K562 (cell line): ENCODE data around the gene SOCS6. TPM values are rescaled to one million over a fixed set of nuclear protein-coding genes. Genes with fewer than 3 reads are reported as not detected.
A peak's percentile ranks its signal among the peaks of the same experiment; 100 is the strongest.

Experiments used
- CAMTA2 ChIP-seq: fragments of 250-450 bp; sonication (Bioruptor Pico); conservative IDR thresholded peaks from 2 replicates; pipeline ENCODE4 v1.5.1; 2022
- E2F8 ChIP-seq: fragments of 450-650 bp; IDR thresholded peaks from 2 replicates; pipeline ENCODE4 v1.7.1; 2018; ENCODE audit warnings: mild to moderate bottlenecking, low read depth; ENCODE audit not compliant: partially characterized antibody
- ELK3 ChIP-seq: fragments of 450-650 bp; formaldehyde crosslinking; IDR thresholded peaks from 2 replicates; pipeline ENCODE4 v1.4.0; 2020; ENCODE audit warnings: mild to moderate bottlenecking
- EZH2 ChIP-seq: IDR thresholded peaks from 2 replicates; pipeline ENCODE4 v1.6.1; 2012; ENCODE audit warnings: low read depth, mild to moderate bottlenecking, inconsistent platforms, low read length, borderline replicate concordance
- GTF2F1 ChIP-seq: IDR thresholded peaks from 2 replicates; pipeline ENCODE4 v1.6.1; 2011; ENCODE audit warnings: low read depth, low read length, improper control_type of control experiment
- HNRNPK ChIP-seq: fragments of 200-400 bp; formaldehyde crosslinking; IDR thresholded peaks from one replicate; pipeline ENCODE4 v1.6.1; 2018; ENCODE audit warnings: mild to moderate bottlenecking, low read depth, low read length; ENCODE audit not compliant: poor library complexity, severe bottlenecking
- ILK ChIP-seq: fragments of 450-650 bp; IDR thresholded peaks from 2 replicates; pipeline ENCODE4 v1.6.1; 2016; ENCODE audit warnings: missing genetic modification characterization, low read depth, mild to moderate bottlenecking, missing compliant biosample characterization, moderate library complexity, borderline replicate concordance
- KDM1A ChIP-seq, 2 experiments: fragments of 450-650 bp; IDR thresholded peaks; 2 replicates each; pipeline ENCODE4 v1.6.1; 2016; ENCODE audit warnings: mild to moderate bottlenecking in 2 of 2
- KLF6 ChIP-seq: fragments of 250-450 bp; sonication (Bioruptor Pico); IDR thresholded peaks from 2 replicates; pipeline ENCODE4 v1.4.0; 2020; ENCODE audit warnings: mild to moderate bottlenecking, moderate library complexity, borderline replicate concordance
- L3MBTL2 ChIP-seq: fragments of 450-650 bp; IDR thresholded peaks from 2 replicates; pipeline ENCODE4 v1.6.1; 2016; ENCODE audit warnings: mild to moderate bottlenecking, moderate library complexity
- MECOM ChIP-seq: fragments of 250-450 bp; sonication (Bioruptor Pico); IDR thresholded peaks from 2 replicates; pipeline ENCODE4 v1.8.0; 2022; ENCODE audit warnings: inconsistent platforms
- MEIS2 ChIP-seq: fragments of 450-650 bp; IDR thresholded peaks from 2 replicates; pipeline ENCODE4 v1.6.1; 2014; ENCODE audit warnings: mild to moderate bottlenecking; ENCODE audit not compliant: partially characterized antibody
- MYC ChIP-seq, 2 experiments: fragments of 250-450 bp in 1 of 2; sonication (Bioruptor Pico) in 1 of 2; IDR thresholded peaks; 2 replicates each; pipeline versions ENCODE4 v1.5.1 to v1.6.1; 2012 to 2021; ENCODE audit warnings: low read depth in 2 of 2, borderline replicate concordance in 1 of 2, improper control_type of control experiment in 1 of 2, low read length in 1 of 2, mild to moderate bottlenecking in 1 of 2, moderate library complexity in 1 of 2
- RNF2 ChIP-seq: sonication (generic); IDR thresholded peaks from 2 replicates; pipeline ENCODE4 v1.6.1; 2016
- SIN3A ChIP-seq, 2 experiments: fragments of 150-350 bp in 1 of 2; IDR thresholded peaks; 2 replicates each; pipeline ENCODE4 v1.6.1; 2011 to 2016; ENCODE audit warnings: borderline replicate concordance in 2 of 2, low read depth in 2 of 2, low read length in 2 of 2, mild to moderate bottlenecking in 2 of 2, moderate library complexity in 2 of 2; ENCODE audit not compliant: control insufficient read depth in 1 of 2
- ZBTB1 ChIP-seq: sonication (generic); formaldehyde crosslinking; IDR thresholded peaks from 2 replicates; pipeline ENCODE4 v1.8.1; 2023; ENCODE audit warnings: missing genetic modification reagents, low read depth, mild to moderate bottlenecking, borderline replicate concordance
- ZBTB5 ChIP-seq: fragments of 450-650 bp; IDR thresholded peaks from 2 replicates; pipeline ENCODE4 v1.6.1; 2017; ENCODE audit warnings: antibody characterized with exemption
- ZEB2 ChIP-seq: fragments of 450-650 bp; IDR thresholded peaks from 2 replicates; pipeline ENCODE4 v1.6.1; 2016
- ZFPM2 ChIP-seq: fragments of 250-450 bp; sonication (Bioruptor Pico); IDR thresholded peaks from 2 replicates; pipeline ENCODE4 v1.5.1; 2022; ENCODE audit warnings: mild to moderate bottlenecking
- ZNF12 ChIP-seq: sonication (generic); formaldehyde crosslinking; IDR thresholded peaks from 2 replicates; pipeline ENCODE4 v1.4.0; 2020; ENCODE audit warnings: mild to moderate bottlenecking, missing genetic modification reagents
- ZNF431 ChIP-seq: sonication (generic); formaldehyde crosslinking; IDR thresholded peaks from 2 replicates; pipeline ENCODE4 v1.8.0; 2022; ENCODE audit warnings: mild to moderate bottlenecking, missing genetic modification reagents
- ZNF586 ChIP-seq: fragments of 450-650 bp; formaldehyde crosslinking; conservative IDR thresholded peaks from 2 replicates; pipeline ENCODE4 v1.4.0; 2020; ENCODE audit warnings: mild to moderate bottlenecking, moderate library complexity
- ZNF740 ChIP-seq, 3 experiments: fragments of 200-800 bp in 1 of 3; sonication (Bioruptor generic) in 1 of 3; sonication (generic) in 1 of 3; formaldehyde crosslinking in 1 of 3; IDR thresholded peaks; 2 replicates each; pipeline versions ENCODE4 v1.6.1 to v1.8.0; 2016 to 2022; ENCODE audit warnings: mild to moderate bottlenecking in 2 of 3, missing compliant biosample characterization in 2 of 3, missing genetic modification characterization in 2 of 3, missing genetic modification reagents in 1 of 3
- polyA plus RNA-seq, 8 experiments: library from polyadenylated mRNA; depleted of rRNA in 4 of 8; stranded (reverse) in 5 of 8; unstranded in 3 of 8; fragments of >200 nt; fragmentation: Nextera tagmentation in 2 of 8; fragmentation: Illumina TruSeq in 1 of 8; extraction: Ambion mirVana in 2 of 8; extraction: Trizol in 1 of 8; gene quantifications; 2 replicates each; pipeline versions ENCODE4 v1.2.1 to v1.2.3, GENCODE V29; 2011 to 2014; ENCODE audit warnings: inconsistent platforms in 1 of 8, missing spikeins in 1 of 8
- total RNA-seq, 7 experiments: library from RNA; depleted of rRNA in 6 of 7; stranded (reverse); fragments of >200 nt in 6 of 7; fragmentation: Illumina TruSeq in 2 of 7; extraction: Trizol in 2 of 7; gene quantifications; 2 replicates each; pipeline versions ENCODE4 v1.2.1 to v1.2.3, GENCODE V29; 2011 to 2021; ENCODE audit warnings: low replicate concordance in 1 of 7

The SOCS6 gene
- total and polyA plus RNA-seq, 9 of the 15 experiments (the other 6 are each of a cell fraction or from before 2014, with no cell fraction given) = 2.5 to 7.1 (median 5.6) TPM

GRCh38 chr18:70296289-70296688, 7.4 kb downstream of the SOCS6 start (continued):
- TF ChIP-seq GTF2F1 (no peak), MECOM (CRISPR knock-in tag) (no peak), L3MBTL2 (peak; percentile 57; the same call in 1 of the 2 replicates), MYC (IDR thresholded peaks at IDR 0.05; ENCODE audit: low read depth, low read length) (no peak), MYC (CRISPR knock-in tag; IDR thresholded peaks at IDR 0.05; ENCODE audit: borderline replicate concordance, low read depth) (no peak), SIN3A (IDR thresholded peaks at IDR 0.05; ENCODE audit: borderline replicate concordance in 2 of 2, control insufficient read depth in 1 of 2, low read depth in 2 of 2, low read length in 2 of 2) (no peak), ZNF586 (CRISPR knock-in tag) (no peak), HNRNPK (no peak), KLF6 (no peak), ZEB2 (0 out of 2 replicates have a peak, but pooled peaks have one; percentile 15), E2F8 (no peak), ELK3 (CRISPR knock-in tag) (no peak), ZFPM2 (no peak), ILK (no peak), RNF2 (no peak), ZNF12 (no peak), EZH2 (no peak), ZBTB1 (no peak), KDM1A (IDR thresholded peaks at IDR 0.05) (no peak), ZBTB5 (no peak), ZNF740 (CRISPR knock-in tag; IDR thresholded peaks at IDR 0.05) (no peak), ZNF740 (tag; IDR thresholded peaks at IDR 0.05) (no peak), ZNF431 (CRISPR knock-in tag) (no peak), CAMTA2 (CRISPR knock-in tag) (no peak), MEIS2 (no peak)
